LNCAP (cell line): ENCODE results near the gene BCL2.

Experiments
- CTCF ChIP-seq: fragments of 450-650 bp; IDR thresholded peaks from 2 replicates; pipeline ENCODE4 v1.5.1; 2017; ENCODE audit warnings: mild to moderate bottlenecking

The BCL2 gene

GRCh38 chr18:63234432-63234831, 85.1 kb downstream of the BCL2 start:
- no peak for TF ChIP-seq CTCF

- no peak for TF ChIP-seq CTCF
Observed at GRCh38 chr18:63233334-63233733, 86.2 kb downstream of the BCL2 start.

GRCh38 chr18:63232826-63233225, 86.7 kb downstream of the BCL2 start:
- no peak for TF ChIP-seq CTCF

GRCh38 chr18:63229971-63230370, 89.6 kb downstream of the BCL2 start:
- no peak for TF ChIP-seq CTCF

- TF ChIP-seq CTCF = no peak
Observed at GRCh38 chr18:63225434-63225833, 94.1 kb downstream of the BCL2 start.

GRCh38 chr18:63224630-63225029, 94.9 kb downstream of the BCL2 start:
- TF ChIP-seq CTCF = no peak

- TF ChIP-seq CTCF = no peak
Observed at GRCh38 chr18:63223837-63224236, 95.7 kb downstream of the BCL2 start.

- no peak for TF ChIP-seq CTCF
Observed at GRCh38 chr18:63220903-63221302, 98.7 kb downstream of the BCL2 start.
